CD14-positive monocyte (primary cell): ENCODE results near the gene ZDHHC19. TPM values are rescaled to one million over a fixed set of nuclear protein-coding genes. Genes with fewer than 3 reads are reported as not detected.

Experiments used
- DNase-seq, 3 donors: peaks; one replicate each; pipeline ENCODE4 v3.0.0-alpha.2; 2011 to 2022
- H2AFZ ChIP-seq: 2 replicates; pipeline ENCODE4 v1.6.0; 2012; ENCODE audit warnings: mild to moderate bottlenecking, low read depth, low read length, inconsistent platforms; ENCODE audit not compliant: insufficient read depth, poor library complexity, severe bottlenecking
- H3K27ac ChIP-seq, 2 donors: 1 replicate in 1 of 2; 2 replicates in 1 of 2; pipeline ENCODE4 v1.5.1; 2012 to 2013; ENCODE audit warnings: low read length in 2 of 2, control low read depth in 1 of 2, inconsistent platforms in 1 of 2, low read depth in 1 of 2, mild to moderate bottlenecking in 1 of 2
- H3K27me3 ChIP-seq, 2 donors: one replicate each; pipeline versions ENCODE4 v1.6.0 to v1.6.1; 2011 to 2013; ENCODE audit warnings: low read length in 2 of 2; ENCODE audit not compliant: control insufficient read depth in 2 of 2, insufficient read depth in 2 of 2
- H3K36me3 ChIP-seq, 2 donors: replicated peaks in 1 of 2; 1 replicate in 1 of 2; 2 replicates in 1 of 2; pipeline versions ENCODE4 v1.5.1 to v1.6.1; 2012 to 2013; ENCODE audit warnings: low read length in 2 of 2, control low read depth in 1 of 2, inconsistent platforms in 1 of 2, mild to moderate bottlenecking in 1 of 2; ENCODE audit not compliant: insufficient read depth in 2 of 2, control insufficient read depth in 1 of 2
- H3K4me1 ChIP-seq, 2 donors: 1 replicate in 1 of 2; 2 replicates in 1 of 2; pipeline versions ENCODE4 v1.5.1 to v1.6.1; 2012 to 2013; ENCODE audit warnings: low read length in 2 of 2, control low read depth in 1 of 2, inconsistent platforms in 1 of 2, mild to moderate bottlenecking in 1 of 2, moderate library complexity in 1 of 2; ENCODE audit not compliant: insufficient read depth in 2 of 2, control insufficient read depth in 1 of 2
- H3K4me2 ChIP-seq: replicated peaks from 2 replicates; pipeline ENCODE3; 2012; ENCODE audit warnings: low read length, moderate library complexity, mild to moderate bottlenecking; ENCODE audit not compliant: poor library complexity, severe bottlenecking; ENCODE audit errors: extremely low read depth
- H3K4me3 ChIP-seq, 3 experiments: fragments of 200-600 bp in 1 of 3; sonication (generic) in 1 of 3; replicated peaks in 1 of 3; 1 replicate in 2 of 3; 2 replicates in 1 of 3; pipeline ENCODE4 v1.5.1; 2011 to 2013; ENCODE audit warnings: low read length in 3 of 3, mild to moderate bottlenecking in 3 of 3, control low read depth in 2 of 3, low read depth in 2 of 3, inconsistent platforms in 1 of 3, moderate library complexity in 1 of 3
- H3K79me2 ChIP-seq: 2 replicates; pipeline ENCODE4 v1.6.0; 2012; ENCODE audit warnings: mild to moderate bottlenecking, control low read depth, inconsistent platforms, low read length, moderate library complexity; ENCODE audit not compliant: insufficient read depth
- H3K9ac ChIP-seq: 2 replicates; pipeline ENCODE4 v1.6.0; 2017; ENCODE audit warnings: low read length, mild to moderate bottlenecking; ENCODE audit not compliant: insufficient read depth, poor library complexity, severe bottlenecking
- H3K9me3 ChIP-seq, 2 donors: replicated peaks in 1 of 2; 1 replicate in 1 of 2; 2 replicates in 1 of 2; pipeline versions ENCODE4 v1.5.1 to v1.6.1; 2012 to 2013; ENCODE audit warnings: low read length in 2 of 2, control low read depth in 1 of 2; ENCODE audit not compliant: control insufficient read depth in 1 of 2, insufficient read depth in 1 of 2
- H4K20me1 ChIP-seq: 2 replicates; pipeline ENCODE4 v1.6.0; 2012; ENCODE audit warnings: mild to moderate bottlenecking, low read length, control low read depth, moderate library complexity; ENCODE audit not compliant: insufficient read depth
- H3K27ac Mint-ChIP-seq, 7 donors: one replicate each; pipeline ENCODE4 v1.8.0; 2020; ENCODE audit warnings: mild to moderate bottlenecking in 7 of 7, mixed read lengths in 7 of 7, moderate library complexity in 6 of 7, inconsistent platforms in 2 of 7
- H3K27me3 Mint-ChIP-seq, 3 donors: one replicate each; pipeline ENCODE4 v1.8.0; 2021 to 2022; ENCODE audit warnings: low read depth in 3 of 3, mild to moderate bottlenecking in 3 of 3, mixed read lengths in 3 of 3, moderate library complexity in 3 of 3, inconsistent platforms in 1 of 3
- H3K36me3 Mint-ChIP-seq, 2 donors: one replicate each; pipeline ENCODE4 v1.8.0; 2020; ENCODE audit warnings: mixed read lengths in 2 of 2, inconsistent platforms in 1 of 2, mild to moderate bottlenecking in 1 of 2
- H3K4me1 Mint-ChIP-seq: one replicate; pipeline ENCODE4 v1.8.0; 2020; ENCODE audit warnings: mild to moderate bottlenecking, mixed read lengths
- H3K4me3 Mint-ChIP-seq, 2 donors: one replicate each; pipeline ENCODE4 v1.8.0; 2020; ENCODE audit warnings: mild to moderate bottlenecking in 2 of 2, mixed read lengths in 2 of 2, moderate library complexity in 1 of 2
- H3K9me3 Mint-ChIP-seq, 7 donors: one replicate each; pipeline ENCODE4 v1.8.0; 2020 to 2022; ENCODE audit warnings: mixed read lengths in 7 of 7, mild to moderate bottlenecking in 6 of 7, moderate library complexity in 6 of 7, inconsistent platforms in 2 of 7
- CTCF ChIP-seq: fragments of 200-600 bp; IDR thresholded peaks from one replicate; pipeline ENCODE4 v1.8.0; 2022; ENCODE audit warnings: antibody characterized with exemption, mild to moderate bottlenecking
- WGBS: methylation state at CpG from one replicate; pipeline ENCODE4 v1.1.5; 2013; ENCODE audit warnings: missing lambda C conversion rate; ENCODE audit not compliant: insufficient coverage; 5-methylcytosine and 5-hydroxymethylcytosine counted together
- intact Hi-C, 2 donors: fragments of 100-400 bp; cut with micrococcal nuclease; formaldehyde crosslinking; loops; one replicate each; pipeline versions ENCODE4 v1.15.0 to v1.15.1; 2023
- polyA plus RNA-seq, 3 donors: library from polyadenylated mRNA; depleted of rRNA in 1 of 3; unstranded in 2 of 3; stranded (reverse) in 1 of 3; fragments of 300-500 nt in 2 of 3; fragments of >200 nt in 1 of 3; fragmentation: Illumina TruSeq in 2 of 3; gene quantifications; 1 replicate in 2 of 3; 2 replicates in 1 of 3; pipeline ENCODE4 v1.2.3, GENCODE V29; 2012 to 2021

The ZDHHC19 gene
- polyA plus RNA-seq, 3 donors: not detected

- Histone ChIP-seq H3K27ac (peak overlapping the region; percentile 73 to 82), H2AFZ (peak overlapping the region; percentile 42), H3K4me2 (peak overlapping the region; percentile 75), H3K4me1 (peaks cover 32 to 38% of the 10 kb centered on the region in 2 donors), H4K20me1 (no peaks in the 10 kb centered on the region), H3K9ac (peak overlapping the region; percentile 55), H3K79me2 (no peaks in the 10 kb centered on the region), H3K9me3 (no peaks in the 10 kb centered on the region), H3K36me3 (no peaks in the 10 kb centered on the region), H3K27me3 (no peaks in the 10 kb centered on the region), H3K4me3 (peak overlapping the region in 1 of 3 experiments; percentile 74)
- intact Hi-C loops: no loop called here
- no peaks in the 10 kb centered on the region for H3K36me3 Mint-ChIP-seq
- TF ChIP-seq CTCF: no peak
- WGBS: 5% methylated on average over 6 of the region's 10 CpGs
- peak overlapping the region; percentile 88 to 97 (median 95) for H3K27ac Mint-ChIP-seq
- peaks cover 0 to 4% (median 3%) of the 10 kb centered on the region in 3 donors for H3K27me3 Mint-ChIP-seq
- peaks cover 44% of the 10 kb centered on the region for H3K4me1 Mint-ChIP-seq
- H3K9me3 Mint-ChIP-seq: peaks cover 0 to 3% (median 0%) of the 10 kb centered on the region in 7 donors
- DNase-seq: peak; percentile 83 to 95 (median 92)
- peak overlapping the region; percentile 77 to 87 for H3K4me3 Mint-ChIP-seq
These were observed 9.4 kb upstream of the ZDHHC19 start for GRCh38 chr3:196220587-196220986.

GRCh38 chr3:196219970-196220311, 8.7 kb upstream of the ZDHHC19 start:
- Histone ChIP-seq H3K27me3 (no peaks in the 10 kb centered on the region), H3K9me3 (no peaks in the 10 kb centered on the region), H3K4me2 (peak overlapping the region; percentile 75), H2AFZ (peak overlapping the region; percentile 59), H3K4me3 (peak overlapping the region in 2 of 3 experiments; percentile 43 to 74), H3K79me2 (no peaks in the 10 kb centered on the region), H4K20me1 (no peaks in the 10 kb centered on the region), H3K27ac (peak overlapping the region; percentile 73 to 82), H3K4me1 (peaks cover 36 to 45% of the 10 kb centered on the region in 2 donors), H3K9ac (peak overlapping the region; percentile 39), H3K36me3 (no peaks in the 10 kb centered on the region)
- peak overlapping the region; percentile 77 to 87 for H3K4me3 Mint-ChIP-seq
- H3K4me1 Mint-ChIP-seq: peaks cover 50% of the 10 kb centered on the region
- H3K36me3 Mint-ChIP-seq: no peaks in the 10 kb centered on the region
- H3K9me3 Mint-ChIP-seq: peaks cover 0 to 3% (median 0%) of the 10 kb centered on the region in 7 donors
- no peak for DNase-seq
- intact Hi-C loops: no loop called here
- 77% methylated on average over 15 of the region's 19 CpGs for WGBS
- peak overlapping the region; percentile 88 to 97 (median 95) for H3K27ac Mint-ChIP-seq
- peaks cover 0 to 7% (median 4%) of the 10 kb centered on the region in 3 donors for H3K27me3 Mint-ChIP-seq
- no peak for TF ChIP-seq CTCF
